HuH-7.5 (cell line): ENCODE measurements around the gene IDS.
"Not testable (repeated sequence)": the region's sequence is repeated elsewhere in the genome, so short reads cannot be mapped to it uniquely, and the experiment has no call there.

Experiments used
- DNase-seq: peaks from one replicate; pipeline ENCODE4 v3.0.0; 2011; ENCODE audit warnings: low spot score

Gene IDS

DNA sequence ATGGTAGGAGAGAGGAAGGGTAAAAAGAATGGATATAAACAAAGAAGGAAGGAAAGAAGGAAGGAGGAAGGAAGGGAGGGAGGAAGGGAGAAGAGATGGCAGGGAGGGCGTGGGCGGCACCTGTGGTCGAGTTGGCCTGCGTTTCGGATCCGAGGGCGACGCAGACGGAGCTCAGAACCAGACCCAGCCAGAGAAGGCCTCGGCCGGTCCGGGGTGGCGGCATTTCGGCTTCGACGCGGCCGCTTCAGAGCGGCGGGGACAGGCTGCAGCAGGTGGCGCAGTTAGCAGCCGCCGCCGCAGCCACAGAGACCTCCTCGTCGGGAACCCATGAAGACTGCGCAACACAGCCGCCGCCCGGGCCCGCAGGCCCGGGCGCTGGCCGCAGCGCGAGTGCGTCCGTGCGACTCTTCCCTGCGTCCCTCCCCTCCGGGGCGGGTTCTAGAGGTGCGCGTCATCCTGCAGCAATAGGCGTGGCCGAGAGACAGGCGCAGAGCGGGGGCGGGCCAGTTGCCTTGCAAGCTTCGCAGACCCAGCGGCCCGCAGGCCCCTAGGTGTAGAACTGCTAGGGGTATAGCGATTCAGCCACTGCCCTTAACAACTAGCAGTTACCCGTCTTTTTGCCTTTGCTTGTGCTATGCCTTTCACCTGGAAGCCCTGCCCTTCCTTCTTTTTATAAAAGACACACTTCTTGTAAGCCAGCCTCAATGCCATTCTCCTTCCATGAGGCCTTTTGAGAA is at the start of gene IDS:
Gene IDS (minus strand): TSS at position 392 of the 737 bp plus-strand sequence. CDS start 169 bp downstream, at position 223.
- DNase-seq = peak; percentile 49

DNA sequence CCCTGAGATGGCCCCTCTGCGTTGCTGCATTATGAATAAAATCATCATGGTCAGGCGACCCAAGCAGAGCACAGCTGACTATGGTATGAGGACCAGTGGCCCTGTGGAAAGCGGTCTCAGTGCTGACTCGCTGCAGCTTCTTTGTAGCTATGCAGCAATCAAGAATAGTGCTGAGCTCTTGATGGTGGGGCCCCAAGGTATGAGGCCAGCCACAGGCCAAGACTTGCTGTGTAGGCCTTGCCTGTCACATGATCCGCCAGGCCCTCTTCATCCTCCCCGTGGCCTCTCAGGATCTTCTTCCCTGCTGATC is 46.8 kb upstream of the IDS start:
- DNase-seq = not testable (repeated sequence)

DNA sequence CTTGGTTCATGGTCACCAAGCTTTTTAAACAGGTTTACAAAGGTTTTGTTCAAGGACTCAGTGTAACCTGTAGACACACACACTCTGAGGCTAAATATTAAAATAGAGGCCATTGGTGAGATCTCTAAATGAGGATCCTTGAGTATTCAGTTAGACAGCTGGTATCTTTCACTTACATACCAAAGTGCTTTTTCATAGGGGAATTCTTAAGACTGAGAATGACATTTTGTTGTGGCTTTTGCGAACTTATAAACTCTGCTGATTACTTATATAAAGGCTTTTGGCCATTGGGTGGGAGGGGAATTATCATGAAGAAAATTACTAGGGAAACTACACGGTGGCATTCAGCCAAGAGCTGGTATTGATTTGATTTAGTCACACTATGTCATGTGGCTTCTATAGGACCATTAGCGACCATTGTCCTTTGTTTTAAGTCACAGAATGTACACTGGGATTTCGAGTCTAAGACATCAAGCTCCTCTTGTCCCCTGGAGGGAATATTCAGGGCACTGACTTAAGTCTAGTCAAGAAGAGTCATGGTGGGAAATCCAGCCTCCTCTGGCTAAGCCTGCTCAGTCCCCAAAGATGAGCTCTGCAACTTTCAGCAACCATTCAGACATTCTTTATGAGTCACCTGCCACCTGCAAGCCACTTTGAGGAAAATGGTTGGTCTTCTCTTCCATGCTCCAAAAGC is 46.3 kb upstream of the IDS start:
- DNase-seq = not testable (repeated sequence)

- not testable (repeated sequence) for DNase-seq
Observed at GRCh38 chrX:149550454-149550853, 45.3 kb upstream of the IDS start.

- DNase-seq = not testable (repeated sequence)
Observed at GRCh38 chrX:149549701-149550100, 44.6 kb upstream of the IDS start, which contains the start of gene HSFX3. Gene HSFX3, minus strand, starts transcription at chrX:149549924. Its CDS starts 72 bp downstream, at chrX:149549852.

DNA sequence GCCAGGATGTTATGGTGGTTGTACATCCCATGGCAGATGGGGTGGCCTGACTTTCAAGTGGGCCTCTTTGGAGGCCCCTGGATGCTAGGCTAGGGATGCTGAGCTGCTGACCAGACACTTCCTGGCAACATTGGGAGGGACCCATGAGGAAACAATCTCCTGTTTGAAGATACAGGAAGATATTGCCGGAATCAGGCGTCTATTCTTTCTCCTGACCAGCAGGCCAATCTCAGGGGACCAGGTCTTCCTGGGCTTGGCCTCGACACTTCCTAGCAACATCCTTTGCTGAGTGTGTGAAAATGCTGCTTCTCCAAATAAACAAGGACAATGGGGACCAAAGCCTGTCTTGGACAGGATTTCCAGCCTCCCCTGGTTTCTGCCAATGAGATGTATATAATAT is 42.7 kb upstream of the IDS start:
- DNase-seq = not testable (repeated sequence)

DNA sequence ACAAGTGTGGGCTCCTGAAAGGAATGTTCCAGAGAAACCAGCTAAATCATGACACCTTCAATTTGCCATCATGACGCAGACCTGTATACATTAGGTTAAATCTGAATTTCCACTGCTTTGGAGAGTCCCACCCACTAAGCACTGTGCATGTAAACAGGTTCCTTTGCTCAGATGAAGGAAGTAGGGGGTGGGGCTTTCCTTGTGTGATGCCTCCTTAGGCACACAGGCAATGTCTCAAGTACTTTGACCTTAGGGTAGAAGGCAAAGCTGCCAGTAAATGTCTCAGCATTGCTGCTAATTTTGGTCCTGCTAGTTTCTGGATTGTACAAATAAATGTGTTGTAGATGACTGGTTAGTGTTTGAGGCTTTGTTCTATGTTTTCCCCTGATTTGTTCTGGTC is 41.9 kb upstream of the IDS start:
- not testable (repeated sequence) for DNase-seq

DNA sequence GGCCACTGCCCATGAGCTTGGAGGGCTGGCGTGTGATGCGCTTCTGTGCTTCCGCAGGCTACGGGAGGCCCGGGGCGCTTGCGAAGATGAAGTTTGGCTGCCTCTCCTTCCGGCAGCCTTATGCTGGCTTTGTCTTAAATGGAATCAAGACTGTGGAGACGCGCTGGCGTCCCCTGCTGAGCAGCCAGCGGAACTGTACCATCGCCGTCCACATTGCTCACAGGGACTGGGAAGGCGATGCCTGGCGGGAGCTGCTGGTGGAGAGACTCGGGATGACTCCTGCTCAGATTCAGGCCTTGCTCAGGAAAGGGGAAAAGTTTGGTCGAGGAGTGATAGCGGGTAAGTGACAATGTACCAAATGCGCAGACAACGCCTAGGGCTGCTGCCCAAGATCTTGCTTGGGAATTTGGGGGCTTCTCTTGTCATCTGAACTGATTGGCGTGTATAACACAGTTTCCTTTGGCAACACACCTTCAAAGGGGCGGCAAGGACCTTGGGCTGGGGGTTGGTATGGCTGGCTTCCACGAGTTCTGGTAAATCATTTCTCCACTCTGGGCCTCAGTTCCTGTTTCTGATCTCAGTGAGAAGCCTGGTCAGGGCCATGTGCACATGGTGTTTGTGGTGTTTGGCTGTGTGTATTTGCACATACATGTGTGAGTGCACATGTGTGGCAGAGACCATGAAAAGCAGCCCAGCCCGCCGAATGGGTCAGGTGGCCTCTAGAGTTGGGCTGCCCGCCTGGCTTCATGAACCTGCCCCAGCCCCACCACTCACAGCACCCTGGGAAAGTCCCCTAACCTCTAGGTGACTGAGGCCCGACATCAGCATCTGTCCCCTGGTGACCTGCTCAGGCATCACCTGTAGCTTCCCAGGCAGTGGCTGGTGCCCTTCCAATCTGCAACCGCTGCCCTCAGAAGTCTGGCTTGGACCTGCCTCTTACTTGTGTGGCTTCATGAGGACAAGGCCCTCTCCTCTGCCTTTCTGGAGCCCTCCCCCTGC is 40.7 kb upstream of the IDS start:
- not testable (repeated sequence) for DNase-seq

DNA sequence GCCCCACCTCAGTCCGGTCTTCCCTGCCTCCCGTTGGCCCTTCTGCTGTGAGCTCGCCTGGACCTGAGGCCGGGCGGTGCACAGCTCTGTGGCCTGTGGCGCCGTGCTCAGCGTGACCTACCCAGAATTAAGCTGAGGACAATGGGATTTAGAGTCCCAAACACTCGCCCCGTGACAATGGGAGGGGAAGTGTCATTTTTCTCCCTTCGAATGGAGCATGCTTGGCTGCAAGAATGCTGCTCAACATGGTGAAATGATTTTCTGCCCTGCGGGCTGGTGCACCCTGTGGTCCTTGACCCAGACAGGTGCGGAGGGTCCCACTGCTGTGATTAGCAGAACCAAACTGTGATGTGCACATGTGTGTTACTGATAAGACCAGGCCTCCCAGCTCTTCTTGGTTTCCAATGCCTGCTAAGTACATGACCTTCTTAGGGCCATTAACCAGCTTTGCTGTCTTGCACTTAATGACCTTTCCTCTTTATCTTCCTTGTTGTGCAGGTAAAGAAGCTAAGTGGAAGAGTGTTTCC is 36.5 kb upstream of the IDS start:
- no peak for DNase-seq

DNA sequence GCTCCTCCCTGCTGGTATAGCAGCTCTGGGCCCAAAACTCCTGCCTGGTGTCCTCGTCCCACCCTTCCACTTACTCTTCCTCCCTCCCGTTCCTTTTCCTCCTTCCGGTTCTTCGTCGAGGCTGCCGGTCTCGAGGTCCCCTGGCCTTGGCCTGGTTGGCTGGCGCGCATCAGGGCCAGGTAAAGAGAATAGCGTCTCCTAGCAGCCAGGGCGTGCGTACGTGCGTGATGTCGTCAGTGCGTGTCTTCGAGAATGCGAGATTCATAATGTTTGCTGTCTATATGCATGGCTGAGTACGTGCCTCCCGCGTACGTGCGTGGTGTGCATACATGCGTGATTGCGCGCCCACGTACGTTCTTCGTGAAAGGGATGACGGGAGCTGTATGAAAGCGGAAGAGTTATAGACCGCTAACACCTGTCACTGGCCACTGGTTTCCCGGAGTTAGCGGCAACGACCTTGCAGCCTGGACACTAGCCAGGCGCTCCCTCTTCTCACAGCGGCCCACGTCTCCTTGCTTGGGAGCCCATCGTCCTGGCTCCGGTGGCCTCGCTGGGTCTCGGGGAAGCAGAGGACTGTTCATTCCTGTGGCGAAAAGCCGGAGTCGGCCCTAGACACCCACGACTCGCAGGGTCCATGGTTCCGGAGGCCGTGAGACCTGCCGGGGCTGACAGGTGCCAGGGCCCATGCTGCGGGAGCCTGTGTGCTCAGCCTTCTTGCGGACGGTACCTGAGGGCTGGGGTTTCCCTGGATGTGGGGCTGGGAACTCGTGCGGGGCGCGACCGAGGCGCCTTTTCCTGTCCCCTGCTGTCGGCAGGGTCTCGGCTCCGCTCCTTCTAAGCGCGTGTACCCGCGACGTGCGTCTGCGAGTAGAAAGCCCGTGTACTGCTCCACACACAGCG is 35.8 kb upstream of the IDS start, which contains the start of gene EOLA1:
Gene EOLA1 (plus strand): TSS at position 392 of the 900 bp plus-strand sequence. CDS start 4,619 bp downstream, outside the sequence.
- peak; percentile 33 for DNase-seq

GRCh38 chrX:149540131-149540620 is 35.1 kb upstream of the IDS start:
- peak; percentile 42 for DNase-seq

DNA sequence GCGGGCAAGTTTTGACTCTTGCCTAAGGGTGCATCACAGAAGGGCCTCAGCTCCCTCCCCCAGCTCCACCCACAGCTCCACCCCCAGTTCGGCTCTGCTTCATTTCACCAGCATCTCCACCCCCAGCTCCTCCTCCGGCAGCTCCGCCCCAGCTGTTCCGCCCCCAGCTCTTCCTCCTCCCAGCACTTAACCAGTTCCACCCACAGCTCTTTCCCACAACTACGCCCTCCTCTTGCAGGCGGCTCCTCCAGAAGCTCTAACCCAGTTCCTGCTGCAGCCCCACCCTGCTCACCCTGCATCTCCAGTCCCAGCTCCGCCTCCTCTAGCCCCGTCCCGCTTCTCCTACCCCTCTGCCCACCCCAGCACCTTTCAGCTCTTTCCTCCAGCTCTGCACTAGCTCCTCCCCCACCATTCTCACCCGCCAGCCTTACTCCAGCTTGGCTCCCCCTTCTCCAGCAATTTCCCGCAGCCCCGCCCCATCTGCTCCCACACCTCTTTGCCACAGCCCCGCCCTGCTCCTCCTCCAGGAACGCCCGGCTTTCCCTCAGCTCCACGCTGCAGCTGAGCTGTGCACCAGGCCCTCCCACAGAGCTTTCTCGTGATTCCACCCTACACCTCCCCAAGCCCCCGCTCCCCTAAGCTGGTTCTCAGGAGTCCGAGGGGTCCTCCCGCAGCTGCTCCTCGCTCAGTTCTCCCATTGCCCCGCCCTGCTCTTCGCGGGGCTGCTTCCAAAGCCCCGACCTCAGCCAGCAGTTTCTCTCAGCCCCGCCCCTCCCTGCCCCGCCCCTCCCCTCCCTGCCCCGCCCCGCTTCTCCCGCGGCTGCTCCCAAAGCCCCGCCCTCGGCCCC is 34.4 kb upstream of the IDS start:
- DNase-seq = peak; percentile 41

DNA sequence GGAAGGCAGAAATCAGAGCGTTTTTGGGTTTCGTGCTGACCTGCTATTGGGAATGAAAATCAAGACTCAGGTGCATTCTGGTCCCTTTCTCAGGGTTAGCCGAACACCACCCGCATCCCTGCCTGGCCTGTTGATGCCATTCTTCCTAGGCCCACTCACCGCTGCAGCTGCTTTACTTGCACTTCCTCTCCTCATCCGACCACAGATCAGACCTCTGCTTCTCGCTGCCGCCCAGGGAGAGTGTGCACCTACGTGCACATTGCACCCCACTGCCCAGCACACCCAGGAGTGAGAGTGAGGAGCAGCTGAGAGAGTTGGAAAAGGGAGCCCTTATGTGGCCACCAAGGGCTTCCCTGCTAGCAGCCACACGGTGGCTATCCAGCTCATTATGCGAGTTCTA is 32.4 kb upstream of the IDS start:
- not testable (repeated sequence) for DNase-seq

- DNase-seq = not testable (repeated sequence)
Observed at GRCh38 chrX:149534926-149535602, 30.0 kb upstream of the IDS start.

DNA sequence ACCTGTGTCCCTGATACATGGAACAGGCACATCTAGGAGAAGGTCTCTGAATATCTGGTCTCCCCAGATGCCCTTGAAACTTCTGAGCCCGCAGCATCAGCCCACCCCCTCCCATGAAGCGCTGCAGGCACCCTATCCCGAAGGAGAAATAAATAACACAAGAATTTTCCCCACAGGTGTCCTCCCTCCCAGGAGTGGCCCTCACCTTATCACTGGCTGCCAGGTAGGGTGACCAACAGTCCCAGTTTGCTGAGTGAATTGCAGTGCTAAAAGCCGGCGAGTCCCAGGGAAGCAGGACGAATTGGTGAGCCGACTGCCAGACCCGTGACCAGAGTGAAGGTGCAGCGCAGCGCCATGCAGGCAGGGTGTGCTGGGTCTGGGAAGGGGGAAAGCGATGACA is 28.9 kb upstream of the IDS start:
- DNase-seq = not testable (repeated sequence)

GRCh38 chrX:149532868-149533267 is 27.8 kb upstream of the IDS start:
- DNase-seq = not testable (repeated sequence)

DNA sequence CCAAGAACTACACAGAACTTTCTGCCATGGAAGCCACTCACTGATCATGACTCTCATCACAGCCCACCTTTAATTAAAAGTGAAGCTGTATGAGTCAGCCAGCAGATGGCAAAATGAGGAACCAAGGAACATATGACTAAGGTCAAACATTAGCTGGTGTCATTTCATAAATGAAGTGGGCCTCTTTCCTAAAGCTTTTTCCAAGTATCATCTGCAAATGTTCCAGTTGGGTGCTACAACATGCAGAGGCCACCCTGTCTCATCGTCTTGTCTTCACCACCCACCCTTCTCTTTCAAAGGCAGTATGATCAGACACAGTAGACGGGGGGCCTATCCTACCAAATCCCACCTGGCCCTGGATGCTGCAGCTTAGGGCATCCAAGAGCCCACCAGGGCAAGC is 26.5 kb upstream of the IDS start:
- DNase-seq = no peak

GRCh38 chrX:149528381-149528780 is 23.3 kb upstream of the IDS start:
- DNase-seq = no peak

DNA sequence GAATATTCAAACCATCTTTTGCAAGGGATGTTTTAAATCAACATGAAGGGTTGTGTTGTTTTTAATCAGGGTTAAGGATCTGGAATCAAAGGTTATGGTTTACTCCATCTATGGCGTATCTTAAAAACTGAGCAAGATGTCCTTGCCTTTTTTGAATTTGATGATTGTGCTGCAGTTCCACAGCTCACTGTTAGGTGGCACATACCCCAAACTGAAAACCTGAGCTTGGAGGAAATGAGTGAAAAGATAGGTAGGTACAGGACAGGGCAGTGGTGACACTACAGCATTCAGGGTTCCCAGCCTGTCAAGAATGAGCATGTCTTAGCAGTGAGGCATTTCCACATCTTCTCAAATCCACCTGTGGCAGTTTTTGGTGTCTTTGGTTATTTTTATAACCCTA is 22.6 kb upstream of the IDS start:
- no peak for DNase-seq
